D721Med (cell line): Measurements from ENCODE around the gene MTMR4.

ENCODE experiments used
- DNase-seq: peaks from one replicate; pipeline ENCODE4 v3.0.0; 2011; ENCODE audit warnings: low spot score; ENCODE audit not compliant: insufficient read length
- FAIRE-seq: peaks from 2 replicates; lab custom pipeline; 2011; peaks lifted over from hg19 to GRCh38; lab: Jason Lieb, UNC
- CTCF ChIP-seq: IDR thresholded peaks from 2 replicates; pipeline ENCODE4 v1.5.1; 2012; ENCODE audit warnings: mild to moderate bottlenecking, control low read depth; ENCODE audit not compliant: insufficient read depth; ENCODE audit errors: missing control alignments

MTMR4 gene

GRCh38 chr17:58527306-58527705 lies 12.9 kb upstream of the MTMR4 start:
- no peak for TF ChIP-seq CTCF
- FAIRE-seq (no peak), DNase-seq (no peak)

- TF ChIP-seq CTCF: no peak
- no peak for FAIRE-seq
- DNase-seq: no peak
Measured at GRCh38 chr17:58525239-58525638, 10.8 kb upstream of the MTMR4 start.

GRCh38 chr17:58521680-58522079 lies 7.2 kb upstream of the MTMR4 start:
- no peak for FAIRE-seq
- DNase-seq: no peak
- no peak for TF ChIP-seq CTCF

- peak; percentile 32 for TF ChIP-seq CTCF
Measured at GRCh38 chr17:58520843-58521430, 6.5 kb upstream of the MTMR4 start.

GRCh38 chr17:58517928-58518609 lies 3.6 kb upstream of the MTMR4 start:
- no peak for TF ChIP-seq CTCF
- no peak for FAIRE-seq
- DNase-seq: peak; percentile 75

More at GRCh38 chr17:58520843-58521430, 6.5 kb upstream of the MTMR4 start:
- no peak for DNase-seq
- FAIRE-seq: no peak

GRCh38 chr17:58517378-58517927 lies 3.0 kb upstream of the MTMR4 start:
- DNase-seq: no peak
- no peak for TF ChIP-seq CTCF
- no peak for FAIRE-seq

GRCh38 chr17:58516644-58517377 lies 2.4 kb upstream of the MTMR4 start:
- FAIRE-seq: no peak
- no peak for TF ChIP-seq CTCF
- DNase-seq: no peak
